Activated CD8-positive, alpha-beta T cell treated with anti-CD3 and anti-CD28 coated beads for 36 hours (primary cell): Measurements from ENCODE around the gene LIMS2. TPM values are rescaled to one million over a fixed set of nuclear protein-coding genes. Genes with fewer than 3 reads are reported as not detected.

Experiments
- ATAC-seq: fragments of 200-7000 bp; cut with Tn5 transposase; one replicate; pipeline ENCODE4 v1.10.0; 2021; ENCODE audit warnings: mild to moderate bottlenecking, moderate library complexity
- CTCF ChIA-PET: fragments of 350-600 bp; sonication (Branson Sonifier 250); formaldehyde crosslinking; loops from one replicate; lab custom pipeline; 2021; ENCODE audit warnings: antibody characterized with exemption; lab: Charles Lee
- POLR2A ChIA-PET: fragments of 350-600 bp; sonication (Branson Sonifier 250); formaldehyde crosslinking; loops from one replicate; lab custom pipeline; 2021; ENCODE audit warnings: antibody characterized with exemption; lab: Charles Lee
- DNase-seq: peaks from one replicate; pipeline ENCODE4 v3.0.0-alpha.2; 2020
- H3K27ac Mint-ChIP-seq: one replicate; pipeline ENCODE4 v1.8.0; 2021; ENCODE audit warnings: mild to moderate bottlenecking, mixed read lengths
- H3K27me3 Mint-ChIP-seq: one replicate; pipeline ENCODE4 v1.8.0; 2021; ENCODE audit warnings: mixed read lengths
- H3K36me3 Mint-ChIP-seq: one replicate; pipeline ENCODE4 v1.8.0; 2021; ENCODE audit warnings: low read depth, mixed read lengths
- H3K4me1 Mint-ChIP-seq: one replicate; pipeline ENCODE4 v1.8.0; 2021; ENCODE audit warnings: low read depth, mixed read lengths
- H3K4me3 Mint-ChIP-seq: one replicate; pipeline ENCODE4 v1.8.0; 2021; ENCODE audit warnings: mild to moderate bottlenecking, moderate library complexity, mixed read lengths
- H3K9me3 Mint-ChIP-seq: one replicate; pipeline ENCODE4 v1.8.0; 2021; ENCODE audit warnings: mixed read lengths
- intact Hi-C: fragments of 100-400 bp; cut with micrococcal nuclease; formaldehyde crosslinking; loops from one replicate; pipeline ENCODE4 v1.10.0; 2022
- total RNA-seq, 2 experiments: library from RNA; stranded (reverse); gene quantifications; one replicate each; pipeline ENCODE4 v1.2.3, GENCODE V29; 2021
- TF ChIP-seq, protein P1 (sequence below): fragments of 200-600 bp; IDR thresholded peaks from one replicate; pipeline ENCODE4 v1.8.0; 2022; ENCODE audit warnings: antibody characterized with exemption, mild to moderate bottlenecking

LIMS2 gene
- total RNA-seq, 2 experiments from 2014 or later: 22.1 to 23.6 TPM

DNA sequence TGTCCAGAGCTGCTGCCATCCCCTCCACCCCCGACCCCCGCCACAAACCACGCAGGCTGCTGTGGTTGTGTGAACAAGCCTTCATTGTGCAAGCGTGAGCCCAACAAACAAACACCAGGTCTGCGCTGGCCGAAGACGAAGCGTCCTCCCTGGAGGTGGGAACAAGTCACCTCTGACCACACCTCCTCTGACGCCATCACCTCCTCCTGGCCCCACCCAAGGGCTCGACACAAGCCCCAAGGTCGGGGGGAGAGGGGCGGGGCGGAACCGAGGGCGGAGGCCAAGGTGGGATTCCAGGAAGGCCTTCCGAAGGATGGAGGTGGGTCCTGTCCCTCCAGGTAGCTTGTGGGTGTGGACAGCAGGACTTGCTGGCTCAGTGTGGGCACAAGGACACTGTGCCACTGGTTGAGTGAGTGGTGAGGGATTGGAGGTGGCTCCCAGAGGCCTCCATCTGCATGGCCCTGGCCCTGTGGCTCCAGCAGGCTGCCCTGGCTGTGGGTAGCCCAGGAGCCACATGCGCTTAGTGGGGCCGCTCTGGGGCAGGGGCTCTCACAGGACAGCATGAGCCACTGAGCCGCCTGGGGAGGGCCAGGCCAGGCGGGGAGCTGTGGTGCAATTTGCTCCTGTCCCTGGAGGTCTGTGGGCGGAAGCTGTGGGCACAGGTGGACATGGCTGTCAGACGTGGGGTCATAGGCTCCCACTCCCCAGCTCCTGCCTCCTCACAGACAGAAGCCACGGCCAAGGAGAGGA, 36.8 kb downstream of the LIMS2 start:
- peaks cover 56% of the 10 kb centered on the region for H3K4me1 Mint-ChIP-seq

DNA sequence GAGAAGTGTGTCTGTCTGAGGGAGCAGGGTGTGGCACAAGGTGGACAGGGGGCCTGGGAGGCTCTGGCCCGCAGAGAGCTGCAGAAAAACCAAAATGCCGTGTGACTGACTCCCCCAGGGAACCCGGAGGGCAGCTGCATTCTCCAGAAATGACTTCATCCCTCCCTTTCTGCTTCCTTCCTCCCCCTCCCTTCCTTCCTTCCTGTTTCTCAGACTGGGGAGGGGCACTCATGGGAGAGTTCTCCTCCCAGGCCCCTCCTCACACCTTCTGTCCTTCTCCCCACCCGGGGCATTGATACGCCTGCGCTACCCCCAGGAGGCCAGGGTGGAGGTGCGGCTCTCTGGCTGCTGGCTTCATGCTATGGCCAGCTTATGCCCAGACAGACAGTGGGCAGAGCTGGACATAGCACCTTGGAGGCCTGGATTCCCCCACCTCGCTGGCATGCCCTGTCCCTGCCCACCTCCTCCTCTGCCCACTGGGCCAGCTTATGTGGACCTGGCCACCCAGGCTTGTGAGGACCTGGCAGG, 37.5 kb downstream of the LIMS2 start:
- POLR2A ChIA-PET: interaction anchor here (1.1 to 1.4 kb wide), 2 partner anchors 9 to 46 kb away, joined by 3 read pairs; no protein-coding TSS in a partner anchor

More for the DNA sequence above, 36.8 kb downstream of the LIMS2 start:
- DNase-seq: no peak
- ChIA-PET POLR2A (interaction anchor here (0.8 to 1.5 kb wide), 3 partner anchors 9 to 47 kb away, joined by 3 to 5 read pairs (median 4); no protein-coding TSS in a partner anchor), CTCF (interaction anchor here (1.9 to 5.9 kb wide), 3 partner anchors 11 to 47 kb away, joined by 5 to 39 read pairs (median 28); no protein-coding TSS in a partner anchor)
- TF ChIP-seq, protein P1, sequence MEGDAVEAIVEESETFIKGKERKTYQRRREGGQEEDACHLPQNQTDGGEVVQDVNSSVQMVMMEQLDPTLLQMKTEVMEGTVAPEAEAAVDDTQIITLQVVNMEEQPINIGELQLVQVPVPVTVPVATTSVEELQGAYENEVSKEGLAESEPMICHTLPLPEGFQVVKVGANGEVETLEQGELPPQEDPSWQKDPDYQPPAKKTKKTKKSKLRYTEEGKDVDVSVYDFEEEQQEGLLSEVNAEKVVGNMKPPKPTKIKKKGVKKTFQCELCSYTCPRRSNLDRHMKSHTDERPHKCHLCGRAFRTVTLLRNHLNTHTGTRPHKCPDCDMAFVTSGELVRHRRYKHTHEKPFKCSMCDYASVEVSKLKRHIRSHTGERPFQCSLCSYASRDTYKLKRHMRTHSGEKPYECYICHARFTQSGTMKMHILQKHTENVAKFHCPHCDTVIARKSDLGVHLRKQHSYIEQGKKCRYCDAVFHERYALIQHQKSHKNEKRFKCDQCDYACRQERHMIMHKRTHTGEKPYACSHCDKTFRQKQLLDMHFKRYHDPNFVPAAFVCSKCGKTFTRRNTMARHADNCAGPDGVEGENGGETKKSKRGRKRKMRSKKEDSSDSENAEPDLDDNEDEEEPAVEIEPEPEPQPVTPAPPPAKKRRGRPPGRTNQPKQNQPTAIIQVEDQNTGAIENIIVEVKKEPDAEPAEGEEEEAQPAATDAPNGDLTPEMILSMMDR: no peak
- Mint-ChIP-seq H3K27ac (peak overlapping the region; percentile 75), H3K27me3 (no peaks in the 10 kb centered on the region), H3K4me3 (no peak overlapping the region), H3K36me3 (no peaks in the 10 kb centered on the region), H3K9me3 (no peaks in the 10 kb centered on the region)
- intact Hi-C loops: no loop called here
- no peak for ATAC-seq

DNA sequence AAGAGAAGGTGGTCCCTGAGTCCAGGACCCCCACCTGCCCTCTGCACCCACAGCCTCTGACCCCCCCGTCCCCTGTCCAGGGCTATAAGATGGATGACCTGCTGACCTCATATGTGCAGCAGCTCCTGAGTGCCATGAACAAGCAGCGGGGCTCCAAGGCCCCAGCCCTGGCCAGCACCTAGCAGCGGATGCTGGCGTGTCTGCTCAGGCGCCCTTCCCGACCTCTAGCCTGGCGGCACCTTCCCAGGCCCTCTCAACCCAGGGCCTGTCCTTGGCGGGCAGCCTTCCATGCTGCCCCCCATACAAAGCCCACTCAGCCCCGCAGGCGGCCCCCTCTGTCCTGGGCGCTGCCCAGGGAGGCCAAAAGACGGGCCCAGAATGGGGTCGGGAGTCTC, 38.1 kb downstream of the LIMS2 start:
- H3K4me3 Mint-ChIP-seq: no peak overlapping the region
- no peaks in the 10 kb centered on the region for H3K36me3 Mint-ChIP-seq
- peaks cover 65% of the 10 kb centered on the region for H3K4me1 Mint-ChIP-seq
- no peak for DNase-seq
- ChIA-PET POLR2A (interaction anchor here (1.4 kb wide), 1 partner anchor 46 kb away, joined by 3 read pairs; no protein-coding TSS in a partner anchor), CTCF (interaction anchor here (1.0 to 5.9 kb wide), 4 partner anchors 13 to 45 kb away, joined by 3 to 39 read pairs (median 6); no protein-coding TSS in a partner anchor)
- peak overlapping the region; percentile 30 for H3K27ac Mint-ChIP-seq
- intact Hi-C loops: no loop called here
- no peaks in the 10 kb centered on the region for H3K9me3 Mint-ChIP-seq
- TF ChIP-seq, protein P1: no peak
- no peak for ATAC-seq
- H3K27me3 Mint-ChIP-seq: no peaks in the 10 kb centered on the region

More for the DNA sequence above, 37.5 kb downstream of the LIMS2 start:
- ATAC-seq (no peak), DNase-seq (no peak)
- peaks cover 63% of the 10 kb centered on the region for H3K4me1 Mint-ChIP-seq
- CTCF ChIA-PET: interaction anchor here (1.5 to 5.9 kb wide), 3 partner anchors 12 to 46 kb away, joined by 3 to 39 read pairs (median 8); no protein-coding TSS in a partner anchor
- no peaks in the 10 kb centered on the region for H3K9me3 Mint-ChIP-seq
- peak overlapping the region; percentile 75 for H3K27ac Mint-ChIP-seq
- peak overlapping the region; percentile 15 for H3K4me3 Mint-ChIP-seq
- intact Hi-C loops: no loop called here
- H3K36me3 Mint-ChIP-seq: no peaks in the 10 kb centered on the region
- TF ChIP-seq, protein P1: no peak
- H3K27me3 Mint-ChIP-seq: no peaks in the 10 kb centered on the region

DNA sequence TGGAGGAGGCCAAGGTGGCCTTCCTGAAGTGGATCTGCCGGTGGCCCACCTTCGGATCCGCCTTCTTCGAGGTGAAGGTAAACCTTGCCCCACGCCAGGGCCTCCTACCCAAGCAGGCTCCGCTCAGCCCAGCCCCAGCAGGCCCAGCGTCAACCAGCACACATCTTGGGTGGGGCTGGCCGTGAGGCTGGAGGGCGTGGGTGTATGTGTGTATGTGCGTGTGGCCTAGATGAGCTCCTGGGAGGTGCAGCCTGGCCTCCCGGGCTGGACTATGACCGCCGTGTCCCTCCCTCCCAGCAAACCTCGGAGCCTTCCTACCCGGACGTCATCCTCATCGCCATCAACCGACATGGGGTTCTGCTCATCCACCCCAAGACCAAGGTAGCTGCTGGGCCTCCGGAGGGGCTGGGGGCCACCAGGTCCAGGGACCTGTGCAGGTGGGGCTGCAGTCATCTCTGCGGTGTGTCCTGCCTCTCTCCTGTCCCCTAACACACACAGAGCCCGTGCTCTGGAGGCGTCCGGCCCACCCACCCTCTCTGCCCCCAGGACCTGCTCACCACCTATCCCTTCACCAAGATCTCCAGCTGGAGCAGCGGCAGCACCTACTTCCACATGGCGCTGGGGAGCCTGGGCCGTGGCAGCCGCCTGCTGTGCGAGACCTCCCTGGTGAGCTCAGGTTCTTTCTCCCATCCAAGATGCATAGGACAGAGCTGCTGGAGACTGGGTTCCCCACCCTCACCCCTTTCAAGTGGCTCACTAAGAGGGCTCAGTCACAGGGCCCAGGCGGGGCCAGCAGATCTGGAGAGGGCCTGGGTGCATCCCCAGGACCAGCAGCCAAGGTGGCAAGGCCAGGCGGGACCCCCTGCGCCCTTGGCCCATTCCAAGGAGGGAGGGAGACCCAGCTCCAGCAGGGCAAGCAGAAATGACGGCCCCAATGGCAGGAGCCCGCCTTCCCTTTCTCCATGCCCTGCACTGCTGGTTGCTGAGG, 38.8 kb downstream of the LIMS2 start:
- TF ChIP-seq, protein P1: no peak
- Mint-ChIP-seq H3K4me1 (peaks cover 65% of the 10 kb centered on the region), H3K27me3 (no peaks in the 10 kb centered on the region), H3K36me3 (no peaks in the 10 kb centered on the region), H3K4me3 (no peak overlapping the region), H3K27ac (peak overlapping the region; percentile 30), H3K9me3 (no peaks in the 10 kb centered on the region)
- DNase-seq (no peak), ATAC-seq (no peak)
- intact Hi-C loops: no loop called here
- CTCF ChIA-PET: interaction anchor here (1.0 to 5.9 kb wide), 4 partner anchors 14 to 45 kb away, joined by 3 to 39 read pairs (median 6); no protein-coding TSS in a partner anchor
- POLR2A ChIA-PET: interaction anchor here (1.4 kb wide), 1 partner anchor 45 kb away, joined by 3 read pairs; no protein-coding TSS in a partner anchor
